Neural cell (in vitro differentiated cells): Measurements from ENCODE around the gene KCNIP4. TPM values are rescaled to one million over a fixed set of nuclear protein-coding genes. Genes with fewer than 3 reads are reported as not detected.

Experiments used
- H2AFZ ChIP-seq: fragments of 200-600, 300-800 bp; sonication (generic), shearing (Covaris generic); 2 replicates; pipeline ENCODE4 v1.6.0; 2014; ENCODE audit warnings: low read depth, mild to moderate bottlenecking, antibody characterized with exemption, low read length, moderate library complexity
- H3F3A ChIP-seq: fragments of 200-600 bp; shearing (Covaris generic); 2 replicates; pipeline ENCODE4 v1.6.1; 2016; ENCODE audit warnings: mild to moderate bottlenecking, moderate library complexity, mixed read lengths, antibody characterized with exemption, low read length; ENCODE audit not compliant: insufficient read depth, poor library complexity, severe bottlenecking
- H3K27ac ChIP-seq: fragments of 200-600, 300-800 bp; sonication (generic), shearing (Covaris generic); 2 replicates; pipeline ENCODE4 v1.5.1; 2014; ENCODE audit warnings: mild to moderate bottlenecking, low read length, moderate library complexity
- H3K27me3 ChIP-seq: fragments of 300-800, 200-600 bp; sonication (generic), shearing (Covaris generic); 2 replicates; pipeline ENCODE4 v1.6.0; 2014; ENCODE audit warnings: mild to moderate bottlenecking, low read depth, low read length, moderate library complexity; ENCODE audit not compliant: insufficient read depth
- H3K36me3 ChIP-seq: fragments of 300-800, 200-600 bp; sonication (generic), shearing (Covaris generic); 2 replicates; pipeline ENCODE4 v1.5.1; 2014; ENCODE audit warnings: mild to moderate bottlenecking, antibody characterized with exemption, low read length, moderate library complexity; ENCODE audit not compliant: insufficient read depth
- H3K4me2 ChIP-seq: fragments of 300-800, 200-600 bp; sonication (generic), shearing (Covaris generic); 2 replicates; pipeline ENCODE4 v1.6.0; 2014; ENCODE audit warnings: mild to moderate bottlenecking, low read length
- H3K4me3 ChIP-seq: fragments of 300-800, 200-600 bp; sonication (generic), shearing (Covaris generic); 2 replicates; pipeline ENCODE4 v1.5.1; 2014; ENCODE audit warnings: mild to moderate bottlenecking, low read length, moderate library complexity
- H3K79me2 ChIP-seq: fragments of 200-600 bp; shearing (Covaris generic); replicated peaks from 2 replicates; pipeline ENCODE4 v1.6.0; 2014; ENCODE audit warnings: mild to moderate bottlenecking, low read length, moderate library complexity; ENCODE audit not compliant: insufficient read depth
- H3K9ac ChIP-seq: fragments of 300-800, 200-600 bp; sonication (generic), shearing (Covaris generic); 2 replicates; pipeline ENCODE4 v1.6.1; 2016; ENCODE audit warnings: mild to moderate bottlenecking, low read length, mixed read lengths
- H3K9me2 ChIP-seq: fragments of 200-600 bp; shearing (Covaris generic); 2 replicates; pipeline ENCODE4 v1.6.1; 2016; ENCODE audit warnings: mild to moderate bottlenecking, low read length, mixed read lengths; ENCODE audit not compliant: insufficient read depth
- H3K9me3 ChIP-seq: fragments of 200-600, 300-800 bp; sonication (generic), shearing (Covaris generic); 2 replicates; pipeline ENCODE4 v1.6.1; 2016; ENCODE audit warnings: mild to moderate bottlenecking, mixed run types, low read length, moderate library complexity, mixed read lengths
- H4K20me1 ChIP-seq: fragments of 200-600 bp; shearing (Covaris generic); 2 replicates; pipeline ENCODE4 v1.6.1; 2016; ENCODE audit warnings: mild to moderate bottlenecking, mixed run types; ENCODE audit not compliant: insufficient read depth
- CTCF ChIP-seq: fragments of 450-650 bp; IDR thresholded peaks from 2 replicates; pipeline ENCODE4 v1.5.1; 2014; ENCODE audit warnings: antibody characterized with exemption, mild to moderate bottlenecking, moderate library complexity; ENCODE audit not compliant: poor library complexity, severe bottlenecking
- EP300 ChIP-seq: fragments of 450-650 bp; conservative IDR thresholded peaks from 2 replicates; pipeline ENCODE4 v1.6.1; 2014; ENCODE audit warnings: antibody characterized with exemption, mild to moderate bottlenecking, moderate library complexity; ENCODE audit not compliant: poor library complexity, severe bottlenecking
- EZH2 ChIP-seq: fragments of 200-600, 300-800 bp; shearing (Covaris generic), sonication (generic); IDR thresholded peaks from 2 replicates; pipeline ENCODE4 v1.6.1; 2014; ENCODE audit warnings: antibody characterized with exemption, low read length, borderline replicate concordance, mild to moderate bottlenecking; ENCODE audit not compliant: insufficient read depth, poor library complexity, severe bottlenecking
- MXI1 ChIP-seq: fragments of 450-650 bp; conservative IDR thresholded peaks from 2 replicates; pipeline ENCODE4 v1.6.1; 2014; ENCODE audit warnings: antibody characterized with exemption, mild to moderate bottlenecking; ENCODE audit not compliant: poor library complexity, severe bottlenecking
- POLR2AphosphoS5 ChIP-seq: IDR thresholded peaks from 2 replicates; pipeline ENCODE4 v1.6.1; 2012
- RAD21 ChIP-seq: fragments of 450-650 bp; conservative IDR thresholded peaks from 2 replicates; pipeline ENCODE4 v1.6.1; 2014; ENCODE audit warnings: antibody characterized with exemption, mild to moderate bottlenecking, moderate library complexity
- SMC3 ChIP-seq: fragments of 450-650 bp; conservative IDR thresholded peaks from 2 replicates; pipeline ENCODE4 v1.6.1; 2014; ENCODE audit warnings: antibody characterized with exemption, mild to moderate bottlenecking, moderate library complexity; ENCODE audit not compliant: poor library complexity
- TAF1 ChIP-seq: IDR thresholded peaks from 2 replicates; pipeline ENCODE4 v1.6.1; 2012; ENCODE audit warnings: low read depth
- polyA plus RNA-seq: library from polyadenylated mRNA; depleted of rRNA; stranded (reverse); fragments of >200 nt; gene quantifications from 2 replicates; pipeline ENCODE4 v1.2.3, GENCODE V29; 2014
- TF ChIP-seq, protein P1 (sequence below): IDR thresholded peaks from 2 replicates; pipeline ENCODE4 v1.6.1; 2012; ENCODE audit warnings: borderline replicate concordance

Gene KCNIP4
- polyA plus RNA-seq, 1 donor from 2014 or later: 22.8 TPM

- Histone ChIP-seq H3K27ac (no peak overlapping the region), H4K20me1 (no peaks in the 10 kb centered on the region), H3K9ac (no peak overlapping the region), H3K27me3 (no peaks in the 10 kb centered on the region), H3K9me2 (no peaks in the 10 kb centered on the region), H3K4me3 (no peak overlapping the region), H3K79me2 (no peaks in the 10 kb centered on the region), H3K36me3 (no peaks in the 10 kb centered on the region), H3F3A (no peaks in the 10 kb centered on the region), H3K4me2 (no peak overlapping the region), H3K9me3 (no peaks in the 10 kb centered on the region), H2AFZ (no peak overlapping the region)
- TF ChIP-seq CTCF (no peak), POLR2AphosphoS5 (no peak), RAD21 (no peak), TAF1 (no peak), MXI1 (no peak), EZH2 (no peak), EP300 (no peak), SMC3 (no peak)
- TF ChIP-seq, protein P1, sequence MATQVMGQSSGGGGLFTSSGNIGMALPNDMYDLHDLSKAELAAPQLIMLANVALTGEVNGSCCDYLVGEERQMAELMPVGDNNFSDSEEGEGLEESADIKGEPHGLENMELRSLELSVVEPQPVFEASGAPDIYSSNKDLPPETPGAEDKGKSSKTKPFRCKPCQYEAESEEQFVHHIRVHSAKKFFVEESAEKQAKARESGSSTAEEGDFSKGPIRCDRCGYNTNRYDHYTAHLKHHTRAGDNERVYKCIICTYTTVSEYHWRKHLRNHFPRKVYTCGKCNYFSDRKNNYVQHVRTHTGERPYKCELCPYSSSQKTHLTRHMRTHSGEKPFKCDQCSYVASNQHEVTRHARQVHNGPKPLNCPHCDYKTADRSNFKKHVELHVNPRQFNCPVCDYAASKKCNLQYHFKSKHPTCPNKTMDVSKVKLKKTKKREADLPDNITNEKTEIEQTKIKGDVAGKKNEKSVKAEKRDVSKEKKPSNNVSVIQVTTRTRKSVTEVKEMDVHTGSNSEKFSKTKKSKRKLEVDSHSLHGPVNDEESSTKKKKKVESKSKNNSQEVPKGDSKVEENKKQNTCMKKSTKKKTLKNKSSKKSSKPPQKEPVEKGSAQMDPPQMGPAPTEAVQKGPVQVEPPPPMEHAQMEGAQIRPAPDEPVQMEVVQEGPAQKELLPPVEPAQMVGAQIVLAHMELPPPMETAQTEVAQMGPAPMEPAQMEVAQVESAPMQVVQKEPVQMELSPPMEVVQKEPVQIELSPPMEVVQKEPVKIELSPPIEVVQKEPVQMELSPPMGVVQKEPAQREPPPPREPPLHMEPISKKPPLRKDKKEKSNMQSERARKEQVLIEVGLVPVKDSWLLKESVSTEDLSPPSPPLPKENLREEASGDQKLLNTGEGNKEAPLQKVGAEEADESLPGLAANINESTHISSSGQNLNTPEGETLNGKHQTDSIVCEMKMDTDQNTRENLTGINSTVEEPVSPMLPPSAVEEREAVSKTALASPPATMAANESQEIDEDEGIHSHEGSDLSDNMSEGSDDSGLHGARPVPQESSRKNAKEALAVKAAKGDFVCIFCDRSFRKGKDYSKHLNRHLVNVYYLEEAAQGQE: no peak
Measured at GRCh38 chr4:21726255-21726815, 222.2 kb downstream of the KCNIP4 start.

- H3K9me2 ChIP-seq: no peaks in the 10 kb centered on the region
- H3K79me2 ChIP-seq: no peaks in the 10 kb centered on the region
- H3K36me3 ChIP-seq: no peaks in the 10 kb centered on the region
- TF ChIP-seq POLR2AphosphoS5: no peak
- TF ChIP-seq TAF1: no peak
- no peak for TF ChIP-seq EP300
- no peak for TF ChIP-seq EZH2
- TF ChIP-seq SMC3: no peak
- TF ChIP-seq, protein P1: no peak
- no peaks in the 10 kb centered on the region for H4K20me1 ChIP-seq
- no peak overlapping the region for H2AFZ ChIP-seq
- no peaks in the 10 kb centered on the region for H3K27me3 ChIP-seq
- H3K9me3 ChIP-seq: no peaks in the 10 kb centered on the region
- H3K27ac ChIP-seq: no peak overlapping the region
- H3K9ac ChIP-seq: no peak overlapping the region
- H3F3A ChIP-seq: no peaks in the 10 kb centered on the region
- no peak overlapping the region for H3K4me3 ChIP-seq
- no peak overlapping the region for H3K4me2 ChIP-seq
Measured at GRCh38 chr4:21722157-21722839, 226.3 kb downstream of the KCNIP4 start.
